Measurements from ENCODE around the gene THNSL1.
"Not testable (repeated sequence)": the region's sequence is repeated elsewhere in the genome, so short reads cannot be mapped to it uniquely, and the experiment has no call there.

THNSL1 gene

GRCh38 chr10:25016376-25017153, at the start of gene THNSL1:
THNSL1 (plus strand) TSS chr10:25016612; CDS start chr10:25023224, 6,612 bp downstream.
- Mint-ChIP-seq H3K27ac (peak within 1 kb of the TSS; percentile 100), H3K36me3 (ENCODE audit: low read depth) (no peaks in the 10 kb centered on the region), H3K4me3 (peak within 1 kb of the TSS; percentile 90 to 93 (median 91)), H3K9me3 (no peaks in the 10 kb centered on the region), H3K27me3 (ENCODE audit: low read depth) (no peaks in the 10 kb centered on the region), H3K4me1 (peaks cover 17% of the 10 kb centered on the region)
- TF ChIP-seq CTCF (IDR thresholded peaks at IDR 0.05; ENCODE audit: unreplicated experiment in 3 of 3): no peak

GRCh38 chr10:24966962-24967481, 49.4 kb upstream of the THNSL1 start:
- no peak overlapping the region for H3K27ac Mint-ChIP-seq
- no peak overlapping the region for H3K4me3 Mint-ChIP-seq
- peaks cover 12% of the 10 kb centered on the region for H3K4me1 Mint-ChIP-seq
- no peak for TF ChIP-seq CTCF (IDR thresholded peaks at IDR 0.05; ENCODE audit: unreplicated experiment in 3 of 3)
- H3K36me3 Mint-ChIP-seq (ENCODE audit: low read depth): no peaks in the 10 kb centered on the region
- H3K9me3 Mint-ChIP-seq: no peaks in the 10 kb centered on the region
- no peaks in the 10 kb centered on the region for H3K27me3 Mint-ChIP-seq (ENCODE audit: low read depth)

- H3K4me3 Mint-ChIP-seq: no peak overlapping the region
- no peak overlapping the region for H3K27ac Mint-ChIP-seq
- H3K36me3 Mint-ChIP-seq (ENCODE audit: low read depth): no peaks in the 10 kb centered on the region
- no peak for TF ChIP-seq CTCF (IDR thresholded peaks at IDR 0.05; ENCODE audit: unreplicated experiment in 3 of 3)
- no peaks in the 10 kb centered on the region for H3K9me3 Mint-ChIP-seq
- H3K4me1 Mint-ChIP-seq: peaks cover 12% of the 10 kb centered on the region
- H3K27me3 Mint-ChIP-seq (ENCODE audit: low read depth): no peaks in the 10 kb centered on the region
Observed at GRCh38 chr10:24968349-24968748, 48.1 kb upstream of the THNSL1 start.

GRCh38 chr10:24968951-24969350, 47.5 kb upstream of the THNSL1 start:
- not testable (repeated sequence) for H3K27ac Mint-ChIP-seq; H3K4me3 Mint-ChIP-seq; H3K27me3 Mint-ChIP-seq (ENCODE audit: low read depth)

GRCh38 chr10:24969841-24970281, 46.6 kb upstream of the THNSL1 start:
- Mint-ChIP-seq H3K4me1 (peaks cover 13% of the 10 kb centered on the region), H3K9me3 (no peaks in the 10 kb centered on the region), H3K36me3 (ENCODE audit: low read depth) (no peaks in the 10 kb centered on the region), H3K27me3 (ENCODE audit: low read depth) (peaks cover 2% of the 10 kb centered on the region), H3K27ac (peak overlapping the region in 1 of 3 experiments; percentile 65), H3K4me3 (no peak overlapping the region)
- TF ChIP-seq CTCF (IDR thresholded peaks at IDR 0.05; ENCODE audit: unreplicated experiment in 3 of 3): no peak

More at GRCh38 chr10:24968951-24969350, 47.5 kb upstream of the THNSL1 start:
- H3K36me3 Mint-ChIP-seq (ENCODE audit: low read depth); H3K9me3 Mint-ChIP-seq: not testable (repeated sequence)
- H3K4me1 Mint-ChIP-seq: peaks cover 12% of the 10 kb centered on the region

GRCh38 chr10:24971374-24971773, 45.0 kb upstream of the THNSL1 start:
- Mint-ChIP-seq H3K4me1 (peaks cover 20% of the 10 kb centered on the region), H3K27ac (no peak overlapping the region), H3K36me3 (ENCODE audit: low read depth) (no peaks in the 10 kb centered on the region)

More at GRCh38 chr10:24971374-24971773, 45.0 kb upstream of the THNSL1 start:
- no peak for TF ChIP-seq CTCF (IDR thresholded peaks at IDR 0.05; ENCODE audit: unreplicated experiment in 3 of 3)
- Mint-ChIP-seq H3K4me3 (no peak overlapping the region), H3K9me3 (no peaks in the 10 kb centered on the region), H3K27me3 (ENCODE audit: low read depth) (peaks cover 3% of the 10 kb centered on the region)

All from nephron (organoid).